BE2C (cell line): ENCODE data around the gene RRP15.

Source experiments
- DNase-seq: peaks from one replicate; pipeline ENCODE4 v3.0.0-alpha.2; 2020
- H3K27me3 ChIP-seq: fragments of 250-450 bp; sonication (Bioruptor Pico); 2 replicates; pipeline ENCODE4 v1.5.1; 2020; ENCODE audit warnings: mild to moderate bottlenecking
- H3K36me3 ChIP-seq: fragments of 250-450 bp; sonication (Bioruptor Pico); 2 replicates; pipeline ENCODE4 v1.5.1; 2020; ENCODE audit warnings: mild to moderate bottlenecking
- H3K4me1 ChIP-seq: fragments of 250-450 bp; sonication (Bioruptor Pico); 2 replicates; pipeline ENCODE4 v1.5.1; 2020
- H3K4me3 ChIP-seq: 2 replicates; pipeline ENCODE4 v1.5.1; 2011; ENCODE audit warnings: low read depth, low read length
- H3K9me3 ChIP-seq: fragments of 250-450 bp; sonication (Bioruptor Pico); 2 replicates; pipeline ENCODE4 v1.5.1; 2020
- TF ChIP-seq, protein P1 (sequence below): IDR thresholded peaks from 2 replicates; pipeline ENCODE4 v1.5.1; 2012; ENCODE audit warnings: mild to moderate bottlenecking, low read depth, low read length

Gene RRP15

DNA sequence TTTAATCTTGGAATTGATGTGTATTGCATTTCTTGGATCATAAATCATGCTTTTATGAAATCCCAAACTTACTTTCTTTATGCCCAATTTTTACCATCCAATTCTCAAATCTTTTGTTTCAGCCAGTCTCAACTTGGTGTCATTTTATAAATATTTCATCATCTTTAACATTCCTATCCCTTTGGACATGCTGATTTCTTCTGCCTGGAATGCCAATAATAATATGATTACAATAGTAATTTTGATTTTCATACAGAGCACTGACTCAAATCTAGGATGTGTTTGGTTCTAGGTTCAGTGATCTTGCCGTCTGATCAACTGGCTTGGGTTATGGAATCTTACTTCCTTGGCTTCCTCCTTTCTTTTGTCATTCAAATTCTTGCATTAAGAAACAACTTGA lies 12.8 kb downstream of the RRP15 start:
- H3K27me3 ChIP-seq = no peaks in the 10 kb centered on the region
- no peaks in the 10 kb centered on the region for H3K9me3 ChIP-seq
- no peak for DNase-seq
- H3K36me3 ChIP-seq = no peaks in the 10 kb centered on the region; the same call in 1 of the 2 replicates
- H3K4me1 ChIP-seq = no peaks in the 10 kb centered on the region; the same call in 1 of the 2 replicates
- H3K4me3 ChIP-seq = no peak overlapping the region
- TF ChIP-seq, protein P1, sequence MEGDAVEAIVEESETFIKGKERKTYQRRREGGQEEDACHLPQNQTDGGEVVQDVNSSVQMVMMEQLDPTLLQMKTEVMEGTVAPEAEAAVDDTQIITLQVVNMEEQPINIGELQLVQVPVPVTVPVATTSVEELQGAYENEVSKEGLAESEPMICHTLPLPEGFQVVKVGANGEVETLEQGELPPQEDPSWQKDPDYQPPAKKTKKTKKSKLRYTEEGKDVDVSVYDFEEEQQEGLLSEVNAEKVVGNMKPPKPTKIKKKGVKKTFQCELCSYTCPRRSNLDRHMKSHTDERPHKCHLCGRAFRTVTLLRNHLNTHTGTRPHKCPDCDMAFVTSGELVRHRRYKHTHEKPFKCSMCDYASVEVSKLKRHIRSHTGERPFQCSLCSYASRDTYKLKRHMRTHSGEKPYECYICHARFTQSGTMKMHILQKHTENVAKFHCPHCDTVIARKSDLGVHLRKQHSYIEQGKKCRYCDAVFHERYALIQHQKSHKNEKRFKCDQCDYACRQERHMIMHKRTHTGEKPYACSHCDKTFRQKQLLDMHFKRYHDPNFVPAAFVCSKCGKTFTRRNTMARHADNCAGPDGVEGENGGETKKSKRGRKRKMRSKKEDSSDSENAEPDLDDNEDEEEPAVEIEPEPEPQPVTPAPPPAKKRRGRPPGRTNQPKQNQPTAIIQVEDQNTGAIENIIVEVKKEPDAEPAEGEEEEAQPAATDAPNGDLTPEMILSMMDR = no peak

DNA sequence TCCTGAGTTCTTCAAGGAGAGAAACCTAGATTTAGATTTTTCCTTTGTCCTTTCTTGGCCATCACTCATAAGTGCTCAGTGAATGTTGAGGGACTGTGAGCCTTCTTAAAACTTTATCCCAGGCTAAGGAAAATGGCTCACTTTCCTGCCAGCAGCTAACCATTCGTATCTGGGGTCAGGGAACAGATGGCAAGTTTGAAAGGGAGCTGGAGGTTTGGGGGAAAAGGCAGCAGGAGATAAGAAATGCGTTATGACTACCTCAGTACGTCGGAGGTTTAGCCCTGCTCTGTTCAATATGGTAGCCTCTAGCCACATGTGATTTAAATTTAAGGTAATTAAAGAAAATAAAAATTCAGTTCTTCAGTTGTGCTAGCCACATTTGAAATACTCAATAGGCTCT lies 13.3 kb downstream of the RRP15 start:
- peaks cover 3% of the 10 kb centered on the region; the same call in 1 of the 2 replicates for H3K36me3 ChIP-seq
- H3K4me3 ChIP-seq = no peak overlapping the region
- DNase-seq = peak; percentile 9
- TF ChIP-seq, protein P1 = no peak
- no peaks in the 10 kb centered on the region for H3K9me3 ChIP-seq
- H3K27me3 ChIP-seq = no peaks in the 10 kb centered on the region
- no peaks in the 10 kb centered on the region; the same call in 1 of the 2 replicates for H3K4me1 ChIP-seq

DNA sequence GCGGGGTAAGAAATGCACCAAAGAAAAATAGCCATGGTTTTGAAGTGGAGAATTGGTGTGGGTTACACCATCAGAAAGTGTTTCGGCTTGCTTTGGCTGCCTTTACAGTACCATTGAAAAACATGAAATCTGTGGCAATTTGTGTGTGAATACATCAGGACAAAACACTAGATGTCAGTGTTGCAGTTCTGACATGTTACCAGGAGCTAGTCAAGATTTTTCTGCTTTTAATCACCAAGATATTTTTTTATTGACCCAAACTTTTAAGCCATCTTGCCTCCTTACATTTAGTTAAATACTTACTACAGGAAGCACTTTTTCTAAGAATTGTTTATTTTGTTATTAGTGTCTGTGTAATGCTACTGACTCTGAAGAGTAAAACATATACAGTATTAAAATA lies 14.3 kb downstream of the RRP15 start:
- TF ChIP-seq, protein P1 = peak; percentile 74
- Histone ChIP-seq H3K4me1 (peaks cover 6% of the 10 kb centered on the region), H3K4me3 (no peak overlapping the region), H3K36me3 (peaks cover 3% of the 10 kb centered on the region; the same call in 1 of the 2 replicates), H3K9me3 (no peaks in the 10 kb centered on the region), H3K27me3 (no peaks in the 10 kb centered on the region)
- DNase-seq = no peak

DNA sequence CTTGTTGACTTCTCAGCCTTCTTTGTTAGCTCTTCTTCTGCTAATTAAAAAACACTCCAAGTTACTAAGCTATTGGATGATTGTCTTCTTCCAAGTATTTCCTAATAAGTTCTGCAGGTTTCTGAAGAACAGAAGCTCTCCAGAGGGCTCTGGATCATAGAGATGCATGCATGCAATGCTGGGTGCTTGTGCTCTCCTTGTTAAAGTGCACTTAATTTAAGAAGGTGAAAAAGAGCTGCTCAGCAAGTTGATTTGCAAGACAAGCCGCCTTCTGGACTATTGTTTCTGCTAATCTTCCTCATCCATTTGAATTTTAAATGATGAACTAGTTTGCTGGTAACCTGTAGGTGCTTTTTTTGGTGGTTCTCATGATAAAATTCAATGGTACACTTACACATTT lies 16.1 kb downstream of the RRP15 start:
- no peak for DNase-seq
- Histone ChIP-seq H3K4me1 (peaks cover 11% of the 10 kb centered on the region), H3K27me3 (no peaks in the 10 kb centered on the region), H3K4me3 (no peak overlapping the region), H3K36me3 (peaks cover 10% of the 10 kb centered on the region), H3K9me3 (no peaks in the 10 kb centered on the region)
- TF ChIP-seq, protein P1 = no peak

DNA sequence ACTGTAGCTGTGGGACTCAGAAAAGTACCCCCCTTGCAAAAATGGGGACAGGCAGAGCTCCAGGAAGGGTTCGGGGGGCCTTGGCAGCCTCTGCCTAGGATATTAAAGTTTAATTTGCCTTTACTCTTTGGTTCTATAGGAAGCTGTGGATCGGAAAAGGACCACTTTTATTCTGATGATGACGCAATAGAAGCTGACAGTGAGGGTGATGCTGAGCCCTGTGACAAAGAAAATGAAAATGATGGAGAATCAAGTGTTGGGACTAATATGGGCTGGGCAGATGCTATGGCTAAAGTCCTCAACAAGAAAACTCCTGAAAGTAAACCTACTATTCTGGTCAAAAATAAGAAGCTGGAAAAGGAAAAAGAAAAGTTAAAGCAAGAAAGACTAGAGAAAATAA lies 17.1 kb downstream of the RRP15 start:
- no peak overlapping the region for H3K4me3 ChIP-seq
- H3K9me3 ChIP-seq = no peaks in the 10 kb centered on the region
- H3K4me1 ChIP-seq = peaks cover 11% of the 10 kb centered on the region
- no peaks in the 10 kb centered on the region for H3K27me3 ChIP-seq
- TF ChIP-seq, protein P1 = no peak
- no peak for DNase-seq
- peaks cover 10% of the 10 kb centered on the region for H3K36me3 ChIP-seq

DNA sequence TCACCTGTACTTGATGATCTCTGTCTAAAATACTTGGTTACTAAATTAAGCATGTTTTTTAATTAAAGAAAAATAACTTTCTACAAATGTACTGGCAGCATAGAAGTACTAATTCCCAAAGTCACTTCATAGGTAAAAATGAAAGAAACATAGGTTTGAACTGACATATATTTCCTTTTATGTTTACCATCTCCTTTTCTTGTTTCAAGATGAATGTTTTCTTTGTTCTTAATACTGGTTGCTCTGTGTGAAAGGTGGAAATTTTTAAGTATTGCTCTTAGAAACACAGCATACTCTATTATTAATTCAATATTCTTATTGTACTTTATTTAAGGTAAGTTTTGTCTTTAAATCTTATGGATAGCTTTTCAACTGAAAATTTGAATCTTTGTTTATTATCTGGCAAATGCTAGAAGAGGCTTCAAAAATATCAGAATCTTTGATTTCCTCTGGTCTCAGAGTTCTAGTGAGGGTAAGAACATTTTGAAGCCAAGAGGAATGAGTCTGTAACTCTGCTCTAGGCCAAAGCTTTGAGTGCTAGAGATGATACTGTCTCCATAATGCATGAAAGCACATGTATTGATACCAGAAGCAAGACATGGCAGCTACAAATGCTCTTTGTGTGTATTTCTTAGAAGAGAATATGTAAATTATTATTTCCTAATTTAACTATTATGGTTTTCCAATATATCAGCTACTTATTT lies 18.2 kb downstream of the RRP15 start:
- TF ChIP-seq, protein P1 = no peak
- Histone ChIP-seq H3K9me3 (no peaks in the 10 kb centered on the region), H3K4me3 (no peak overlapping the region), H3K36me3 (peaks cover 19% of the 10 kb centered on the region), H3K27me3 (no peaks in the 10 kb centered on the region), H3K4me1 (peaks cover 11% of the 10 kb centered on the region)
- DNase-seq = no peak
